HFF-Myc (cell line): ENCODE measurements around the gene RGS10.

Experiments
- DNase-seq: peaks from one replicate; pipeline ENCODE4 v3.0.0-alpha.2; 2011; ENCODE audit warnings: low read depth; ENCODE audit errors: extremely low read depth
- H3K4me3 ChIP-seq: replicated peaks from 2 replicates; pipeline ENCODE4 v1.5.1; 2011; ENCODE audit warnings: low read depth, mild to moderate bottlenecking, control low read depth, low read length
- CTCF ChIP-seq: IDR thresholded peaks from 2 replicates; pipeline ENCODE4 v1.5.1; 2012; ENCODE audit warnings: mild to moderate bottlenecking, low read depth, low read length, control low read depth; ENCODE audit errors: missing control alignments

RGS10 gene

GRCh38 chr10:119543814-119544642, 1.5 kb upstream of the RGS10 start:
- DNase-seq, result no peak
- TF ChIP-seq CTCF, result no peak
- peak overlapping the region; percentile 85; the same call in 1 of the 2 replicates for H3K4me3 ChIP-seq

GRCh38 chr10:119542988-119543813, 682 bp upstream of the RGS10 start:
- DNase-seq, result no peak
- peak; percentile 53 for TF ChIP-seq CTCF
- H3K4me3 ChIP-seq, result peak overlapping the region; percentile 85

- no peak for TF ChIP-seq CTCF
- H3K4me3 ChIP-seq, result peak overlapping the region; percentile 85
- DNase-seq, result no peak
Measured at GRCh38 chr10:119541459-119542356, 811 bp downstream of the RGS10 start.

GRCh38 chr10:119541046-119541445, 1.5 kb downstream of the RGS10 start:
- TF ChIP-seq CTCF, result no peak
- DNase-seq, result no peak
- H3K4me3 ChIP-seq, result peak overlapping the region; percentile 85

GRCh38 chr10:119540038-119540437, 2.5 kb downstream of the RGS10 start:
- no peak for DNase-seq
- no peak for TF ChIP-seq CTCF
- H3K4me3 ChIP-seq, result no peak overlapping the region

GRCh38 chr10:119539359-119539825, 3.1 kb downstream of the RGS10 start:
- no peak overlapping the region for H3K4me3 ChIP-seq
- DNase-seq, result no peak

More at GRCh38 chr10:119539359-119539825, 3.1 kb downstream of the RGS10 start:
- no peak for TF ChIP-seq CTCF
